ENCODE measurements around the gene ADAM22. TPM values are rescaled to one million over a fixed set of nuclear protein-coding genes. Genes with fewer than 3 reads are reported as not detected.

The ADAM22 gene
- total RNA-seq, 1 donor from 2014 or later: 0.63 TPM

DNA sequence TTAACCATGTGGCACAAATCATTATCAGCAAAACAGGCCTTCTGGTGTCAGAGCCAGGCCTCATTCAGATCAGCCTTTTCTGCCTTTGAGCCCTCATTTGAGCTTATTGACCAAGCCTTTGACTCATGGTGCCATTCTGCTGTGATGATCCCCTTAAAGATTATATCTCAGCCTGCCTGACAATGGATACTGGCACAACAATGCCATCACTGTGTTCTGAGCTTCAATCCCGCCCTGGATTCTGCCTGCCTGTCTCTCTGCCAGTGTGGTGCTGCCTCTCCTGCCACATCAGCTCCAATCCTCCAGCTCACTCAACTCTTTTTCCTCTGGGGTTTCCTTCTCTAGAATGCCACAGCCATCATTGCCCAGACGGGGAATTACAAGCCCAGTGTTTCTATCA lies 233.2 kb downstream of the ADAM22 start:
- TF ChIP-seq CTCF (conservative IDR thresholded peaks at IDR 0.05; ENCODE audit: low read depth, low read length): no peak
- H3K4me3 ChIP-seq (ENCODE audit: low read depth, low read length): no peak overlapping the region
- DNase-seq (ENCODE audit: low read depth): no peak

- DNase-seq (ENCODE audit: low read depth): no peak
- no peak overlapping the region for H3K4me3 ChIP-seq (ENCODE audit: low read depth, low read length)
- no peak for TF ChIP-seq CTCF (conservative IDR thresholded peaks at IDR 0.05; ENCODE audit: low read depth, low read length)
Measured at GRCh38 chr7:88167721-88168120, 233.7 kb downstream of the ADAM22 start.

- peak; percentile 60 for TF ChIP-seq CTCF (conservative IDR thresholded peaks at IDR 0.05; ENCODE audit: low read depth, low read length)
- H3K4me3 ChIP-seq (ENCODE audit: low read depth, low read length): no peak overlapping the region
- DNase-seq (ENCODE audit: low read depth): no peak
Measured at GRCh38 chr7:88169717-88170320, 235.8 kb downstream of the ADAM22 start.

DNA sequence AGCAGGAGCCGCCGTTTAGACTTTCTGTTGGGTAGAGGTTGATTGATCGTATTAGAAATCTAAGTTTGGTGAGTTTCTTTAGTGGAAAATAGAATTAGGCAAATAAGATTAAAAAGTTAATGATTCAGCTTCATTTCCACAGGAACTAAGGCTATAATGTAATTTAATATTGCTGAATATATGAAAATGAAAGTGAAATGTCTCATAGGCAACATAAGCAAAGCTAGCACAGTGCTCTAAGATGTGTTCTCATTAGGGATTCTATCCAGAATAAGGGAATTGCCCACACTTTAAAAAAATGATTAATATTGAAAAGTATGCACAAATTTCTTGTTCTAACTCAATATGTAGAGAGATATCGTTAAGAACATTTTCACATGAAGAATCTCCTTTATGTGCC lies 238.8 kb downstream of the ADAM22 start:
- no peak for TF ChIP-seq CTCF (conservative IDR thresholded peaks at IDR 0.05; ENCODE audit: low read depth, low read length)
- no peak for DNase-seq (ENCODE audit: low read depth)
- no peak overlapping the region for H3K4me3 ChIP-seq (ENCODE audit: low read depth, low read length)

DNA sequence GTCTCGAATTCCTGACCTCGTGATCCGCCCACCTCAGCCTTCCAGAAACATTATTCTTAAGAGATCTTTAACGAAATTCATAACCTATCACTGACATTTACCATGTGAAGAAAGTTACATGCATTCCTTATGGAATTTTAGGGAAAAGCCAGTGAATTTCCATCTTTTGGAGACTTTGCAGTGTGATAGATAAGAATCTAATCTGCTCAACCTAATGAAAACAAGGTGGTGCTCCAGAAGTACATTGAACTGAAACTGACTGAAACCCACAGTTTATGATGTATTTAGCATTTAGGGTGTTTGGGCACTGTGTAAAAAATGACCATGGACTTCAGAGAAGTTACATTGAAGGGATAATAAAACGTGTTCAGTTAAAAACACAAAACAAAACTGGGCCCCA lies 242.1 kb downstream of the ADAM22 start:
- no peak for DNase-seq (ENCODE audit: low read depth)
- TF ChIP-seq CTCF (conservative IDR thresholded peaks at IDR 0.05; ENCODE audit: low read depth, low read length): no peak
- no peak overlapping the region for H3K4me3 ChIP-seq (ENCODE audit: low read depth, low read length)

- DNase-seq (ENCODE audit: low read depth): no peak
- no peak for TF ChIP-seq CTCF (conservative IDR thresholded peaks at IDR 0.05; ENCODE audit: low read depth, low read length)
- no peak overlapping the region for H3K4me3 ChIP-seq (ENCODE audit: low read depth, low read length)
Measured at GRCh38 chr7:88183051-88183450, 249.0 kb downstream of the ADAM22 start.

DNA sequence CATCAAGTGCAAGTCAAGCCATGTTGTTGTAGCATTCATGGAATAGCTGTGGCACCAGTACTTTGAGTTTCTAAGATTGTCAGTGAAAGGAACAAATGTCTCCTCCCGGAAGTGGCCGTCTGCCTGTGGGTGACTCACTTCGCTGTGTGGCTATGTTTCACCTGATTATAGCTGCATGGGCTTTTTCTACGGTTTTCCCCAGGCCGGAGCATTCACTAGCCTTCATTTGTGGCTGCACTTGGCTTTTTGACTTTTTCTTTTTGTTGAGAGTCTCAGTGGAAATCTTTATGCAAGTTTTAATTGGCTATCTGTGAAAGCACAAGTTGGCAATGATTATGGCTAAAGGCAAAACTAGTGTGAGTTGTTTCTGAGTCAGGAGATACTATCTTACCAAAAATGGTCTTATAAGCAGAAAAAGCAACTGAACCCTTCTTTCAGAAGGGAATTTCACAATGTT lies 250.8 kb downstream of the ADAM22 start:
- DNase-seq (ENCODE audit: low read depth): no peak
- H3K4me3 ChIP-seq (ENCODE audit: low read depth, low read length): no peak overlapping the region
- TF ChIP-seq CTCF (conservative IDR thresholded peaks at IDR 0.05; ENCODE audit: low read depth, low read length): no peak
